Measurements from ENCODE around the gene ACSS1.

ACSS1 gene

GRCh38 chr20:25081065-25081729 lies 23.3 kb upstream of the ACSS1 start (continued):
- TF ChIP-seq CREB5 (CRISPR knock-in tag; IDR thresholded peaks at IDR 0.05; ENCODE audit: low read depth) (no peak), ZNF8 (CRISPR knock-in tag; IDR thresholded peaks at IDR 0.05) (no peak), TCF4 (CRISPR knock-in tag; IDR thresholded peaks at IDR 0.05; ENCODE audit: borderline replicate concordance) (no peak), ISL1 (CRISPR knock-in tag; IDR thresholded peaks at IDR 0.05) (no peak), ESRRG (CRISPR knock-in tag; IDR thresholded peaks at IDR 0.05) (no peak), SNAI2 (CRISPR knock-in tag; IDR thresholded peaks at IDR 0.05) (no peak), TOX (CRISPR knock-in tag; IDR thresholded peaks at IDR 0.05; ENCODE audit: borderline replicate concordance) (no peak), ZC3H10 (CRISPR knock-in tag; IDR thresholded peaks at IDR 0.05) (no peak), RARB (CRISPR knock-in tag; IDR thresholded peaks at IDR 0.05) (no peak), PATZ1 (CRISPR knock-in tag; IDR thresholded peaks at IDR 0.05; ENCODE audit: borderline replicate concordance) (no peak), OSR1 (CRISPR knock-in tag; IDR thresholded peaks at IDR 0.05) (no peak)

- ATAC-seq = no peak
Observed at GRCh38 chr20:25079171-25079570, 21.2 kb upstream of the ACSS1 start.

More at GRCh38 chr20:25079171-25079570, 21.2 kb upstream of the ACSS1 start:
- no peak for TF ChIP-seq TSHZ2 (CRISPR knock-in tag; IDR thresholded peaks at IDR 0.05)
- TF ChIP-seq ESRRG (CRISPR knock-in tag; IDR thresholded peaks at IDR 0.05) = no peak
- TF ChIP-seq CSDC2 (CRISPR knock-in tag; IDR thresholded peaks at IDR 0.05) = no peak
- TF ChIP-seq BACH2 (CRISPR knock-in tag; IDR thresholded peaks at IDR 0.05; ENCODE audit: borderline replicate concordance) = no peak
- TF ChIP-seq ZNF8 (CRISPR knock-in tag; IDR thresholded peaks at IDR 0.05) = no peak
- TF ChIP-seq POU6F1 (CRISPR knock-in tag; IDR thresholded peaks at IDR 0.05; ENCODE audit: borderline replicate concordance, low read depth) = no peak
- TF ChIP-seq ZFP3 (CRISPR knock-in tag; IDR thresholded peaks at IDR 0.05) = no peak
- TF ChIP-seq ZFP30 (CRISPR knock-in tag; IDR thresholded peaks at IDR 0.05) = no peak
- TF ChIP-seq ZNF565 (CRISPR knock-in tag; conservative IDR thresholded peaks at IDR 0.05; ENCODE audit: low read depth) = no peak
- no peak for TF ChIP-seq RARB (CRISPR knock-in tag; IDR thresholded peaks at IDR 0.05)
- TF ChIP-seq ZC3H10 (CRISPR knock-in tag; IDR thresholded peaks at IDR 0.05) = no peak
- no peak for TF ChIP-seq ARNTL (CRISPR knock-in tag; IDR thresholded peaks at IDR 0.05; ENCODE audit: borderline replicate concordance, low read depth)
- no peak for TF ChIP-seq ZNF70 (CRISPR knock-in tag; IDR thresholded peaks at IDR 0.05)
- TF ChIP-seq CREB5 (CRISPR knock-in tag; IDR thresholded peaks at IDR 0.05; ENCODE audit: low read depth) = no peak
- TF ChIP-seq ISL1 (CRISPR knock-in tag; IDR thresholded peaks at IDR 0.05) = no peak
- no peak for TF ChIP-seq PATZ1 (CRISPR knock-in tag; IDR thresholded peaks at IDR 0.05; ENCODE audit: borderline replicate concordance)
- TF ChIP-seq GLIS3 (CRISPR knock-in tag; IDR thresholded peaks at IDR 0.05) = no peak
- TF ChIP-seq TCF4 (CRISPR knock-in tag; IDR thresholded peaks at IDR 0.05; ENCODE audit: borderline replicate concordance) = no peak

Data from SK-N-SH treated with all-trans-retinoic acid at 6 μM for 48 hours (cell line).